ENCODE data around the gene XCR1. TPM values are rescaled to one million over a fixed set of nuclear protein-coding genes. Genes with fewer than 3 reads are reported as not detected.

XCR1 gene
- total and polyA plus RNA-seq, 2 experiments from 2014 or later, result not detected

DNA sequence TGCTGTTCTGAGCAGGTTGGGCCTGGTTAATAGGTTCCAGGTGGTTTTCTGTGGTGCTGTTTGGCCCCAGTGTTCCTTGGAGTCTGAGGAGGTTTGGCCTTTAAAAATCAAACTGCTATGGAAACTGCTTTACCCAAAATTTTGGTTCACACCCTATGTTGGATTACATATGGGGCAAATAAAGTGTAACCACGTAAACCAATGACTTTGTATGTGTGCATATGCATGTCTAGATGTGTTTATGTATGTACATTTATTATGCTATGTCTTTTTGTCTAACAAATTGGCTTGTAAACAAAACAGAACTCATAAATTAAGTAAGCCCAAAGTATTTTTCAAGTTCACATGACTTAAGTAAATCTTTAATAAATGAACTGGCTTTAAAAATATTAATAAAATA lies 8.9 kb upstream of the XCR1 start:
- no peak for DNase-seq
- in situ Hi-C loops (cut with MboI), result no loop called here
- Histone ChIP-seq H3K79me2 (ENCODE audit: insufficient read depth) (no peaks in the 10 kb centered on the region), H2AFZ (no peak overlapping the region), H3K9me3 (ENCODE audit: low read depth) (no peaks in the 10 kb centered on the region), H3K9me2 (ENCODE audit: insufficient read depth) (no peaks in the 10 kb centered on the region), H3K36me3 (ENCODE audit: low read depth) (no peaks in the 10 kb centered on the region), H3K27ac (no peak overlapping the region), H3K27me3 (replicated peaks; ENCODE audit: insufficient read depth) (peaks cover 13% of the 10 kb centered on the region; the same call in 1 of the 2 replicates), H3K4me3 (no peak overlapping the region), H3F3A (ENCODE audit: insufficient read depth) (no peaks in the 10 kb centered on the region), H3K4me1 (ENCODE audit: insufficient read depth) (no peaks in the 10 kb centered on the region), H3K4me2 (ENCODE audit: unreplicated experiment) (no peak overlapping the region), H3K9ac (no peak overlapping the region), H4K20me1 (ENCODE audit: insufficient read depth) (no peaks in the 10 kb centered on the region)
- WGBS, 2 experiments (ENCODE audit: low coverage in 1 of 2, low lambda C conversion rate in 2 of 2, missing lambda C conversion rate in 2 of 2), result 31% methylated on average over 1 of the region's 1 CpG
- TF ChIP-seq EZH2phosphoT487 (IDR thresholded peaks at IDR 0.05; ENCODE audit: insufficient read depth, low read depth), result no peak
- no peak for TF ChIP-seq EZH2 (IDR thresholded peaks at IDR 0.05; ENCODE audit: insufficient read depth, poor library complexity, severe bottlenecking)

DNA sequence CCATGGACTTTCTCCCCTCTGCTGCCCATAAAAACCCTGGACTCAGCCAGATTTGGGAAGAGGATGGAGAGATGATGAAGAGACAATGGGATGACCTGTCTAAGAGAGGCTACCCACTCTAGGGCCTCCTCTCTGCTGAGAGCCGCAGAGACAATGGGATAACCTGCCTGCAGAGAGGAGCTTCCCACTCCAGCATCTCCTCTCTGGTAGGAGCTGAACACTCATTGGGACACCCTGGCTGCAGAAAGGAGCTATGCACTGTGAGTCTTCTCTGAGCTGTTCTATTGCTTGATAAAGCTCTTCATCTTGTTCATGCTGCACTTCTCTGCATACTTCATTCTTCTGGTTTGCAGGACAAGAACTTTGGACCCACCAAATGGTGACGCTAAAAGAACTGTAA lies 4.5 kb upstream of the XCR1 start:
- no peak for DNase-seq
- Histone ChIP-seq H3F3A (ENCODE audit: insufficient read depth) (no peaks in the 10 kb centered on the region), H3K4me3 (no peak overlapping the region), H2AFZ (no peak overlapping the region), H3K4me2 (ENCODE audit: unreplicated experiment) (no peak overlapping the region), H4K20me1 (ENCODE audit: insufficient read depth) (no peaks in the 10 kb centered on the region), H3K27me3 (replicated peaks; ENCODE audit: insufficient read depth) (0 out of 2 replicates have a peak, but pooled peaks cover 7% of the 10 kb centered on the region), H3K36me3 (ENCODE audit: low read depth) (no peaks in the 10 kb centered on the region), H3K79me2 (ENCODE audit: insufficient read depth) (no peaks in the 10 kb centered on the region), H3K9ac (no peak overlapping the region), H3K27ac (no peak overlapping the region), H3K9me3 (ENCODE audit: low read depth) (no peaks in the 10 kb centered on the region), H3K9me2 (ENCODE audit: insufficient read depth) (no peaks in the 10 kb centered on the region), H3K4me1 (ENCODE audit: insufficient read depth) (no peaks in the 10 kb centered on the region)
- no peak for TF ChIP-seq EZH2phosphoT487 (IDR thresholded peaks at IDR 0.05; ENCODE audit: insufficient read depth, low read depth)
- no peak for TF ChIP-seq EZH2 (IDR thresholded peaks at IDR 0.05; ENCODE audit: insufficient read depth, poor library complexity, severe bottlenecking)
- in situ Hi-C loops (cut with MboI), result no loop called here
- WGBS, 2 experiments (ENCODE audit: low coverage in 1 of 2, low lambda C conversion rate in 2 of 2, missing lambda C conversion rate in 2 of 2), result 74 to 82% methylated on average over 2 of the region's 2 CpGs

DNA sequence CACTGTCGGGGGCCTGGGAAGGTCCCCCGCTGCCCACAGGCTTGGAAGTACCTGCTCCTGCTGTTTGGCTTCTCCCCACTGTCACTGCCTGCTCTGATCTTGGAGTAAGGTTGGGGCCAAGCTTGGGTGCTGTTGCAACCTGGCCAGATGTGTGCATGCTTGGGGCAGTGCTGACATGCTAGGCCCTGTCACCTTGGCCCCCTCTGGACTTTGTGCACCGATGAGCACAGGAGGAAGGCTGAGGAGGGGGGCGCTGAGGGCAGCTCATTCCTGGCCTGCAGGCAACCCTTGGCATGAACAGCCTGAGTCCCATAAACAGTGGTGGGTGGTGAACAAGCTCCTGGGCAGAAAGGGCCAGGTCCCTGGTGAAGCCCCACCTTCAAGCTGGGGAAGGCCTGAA lies 4.0 kb upstream of the XCR1 start:
- H3K36me3 ChIP-seq (ENCODE audit: low read depth), result no peaks in the 10 kb centered on the region
- in situ Hi-C loops (cut with MboI), result no loop called here
- H3K27me3 ChIP-seq (replicated peaks; ENCODE audit: insufficient read depth), result 0 out of 2 replicates have a peak, but pooled peaks cover 7% of the 10 kb centered on the region
- no peak overlapping the region for H2AFZ ChIP-seq
- H3F3A ChIP-seq (ENCODE audit: insufficient read depth), result no peaks in the 10 kb centered on the region
- DNase-seq, result no peak
- no peaks in the 10 kb centered on the region for H3K9me2 ChIP-seq (ENCODE audit: insufficient read depth)
- H3K27ac ChIP-seq, result no peak overlapping the region
- no peaks in the 10 kb centered on the region for H3K4me1 ChIP-seq (ENCODE audit: insufficient read depth)
- H3K9me3 ChIP-seq (ENCODE audit: low read depth), result no peaks in the 10 kb centered on the region
- H3K79me2 ChIP-seq (ENCODE audit: insufficient read depth), result no peaks in the 10 kb centered on the region
- TF ChIP-seq EZH2phosphoT487 (IDR thresholded peaks at IDR 0.05; ENCODE audit: insufficient read depth, low read depth) (no peak), EZH2 (IDR thresholded peaks at IDR 0.05; ENCODE audit: insufficient read depth, poor library complexity, severe bottlenecking) (no peak)
- H3K9ac ChIP-seq, result no peak overlapping the region
- no peak overlapping the region for H3K4me3 ChIP-seq
- WGBS, 2 experiments (ENCODE audit: low coverage in 1 of 2, low lambda C conversion rate in 2 of 2, missing lambda C conversion rate in 2 of 2), result 50 to 52% methylated on average over 4 of the region's 4 CpGs
- H4K20me1 ChIP-seq (ENCODE audit: insufficient read depth), result no peaks in the 10 kb centered on the region
- no peak overlapping the region for H3K4me2 ChIP-seq (ENCODE audit: unreplicated experiment)

DNA sequence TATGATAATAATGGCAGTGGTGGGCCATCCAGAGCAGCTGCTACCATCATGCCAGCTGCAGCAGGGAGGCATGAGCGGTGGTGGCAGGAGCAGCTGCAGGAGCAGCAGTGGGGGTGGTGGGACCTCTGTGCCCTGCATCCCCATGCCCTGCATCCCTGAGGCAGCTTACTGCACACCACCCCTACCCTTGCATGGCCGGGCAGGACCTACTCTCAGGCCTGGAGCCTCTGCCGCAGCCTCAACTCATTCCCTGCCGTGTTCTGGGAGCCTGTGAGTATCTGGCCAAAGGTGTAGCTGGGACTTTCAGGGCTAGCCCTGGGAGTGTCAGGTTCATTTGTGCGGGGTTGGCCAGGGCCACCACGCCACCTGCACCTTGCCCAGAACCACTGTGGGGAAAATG lies 3.3 kb upstream of the XCR1 start:
- 72 to 79% methylated on average over 5 to 6 of the region's 6 CpGs for WGBS, 2 experiments (ENCODE audit: low coverage in 1 of 2, low lambda C conversion rate in 2 of 2, missing lambda C conversion rate in 2 of 2)
- Histone ChIP-seq H3K9me3 (ENCODE audit: low read depth) (no peaks in the 10 kb centered on the region), H4K20me1 (ENCODE audit: insufficient read depth) (no peaks in the 10 kb centered on the region), H2AFZ (no peak overlapping the region), H3K4me2 (ENCODE audit: unreplicated experiment) (no peak overlapping the region), H3K9ac (no peak overlapping the region), H3K9me2 (ENCODE audit: insufficient read depth) (no peaks in the 10 kb centered on the region), H3K27me3 (replicated peaks; ENCODE audit: insufficient read depth) (0 out of 2 replicates have a peak, but pooled peaks cover 7% of the 10 kb centered on the region), H3F3A (ENCODE audit: insufficient read depth) (no peaks in the 10 kb centered on the region), H3K4me1 (ENCODE audit: insufficient read depth) (no peaks in the 10 kb centered on the region), H3K4me3 (no peak overlapping the region), H3K36me3 (ENCODE audit: low read depth) (no peaks in the 10 kb centered on the region), H3K79me2 (ENCODE audit: insufficient read depth) (no peaks in the 10 kb centered on the region), H3K27ac (no peak overlapping the region)
- in situ Hi-C loops (cut with MboI), result no loop called here
- no peak for TF ChIP-seq EZH2 (IDR thresholded peaks at IDR 0.05; ENCODE audit: insufficient read depth, poor library complexity, severe bottlenecking)
- DNase-seq, result no peak

Measured in GM23248 (cell line).